Right kidney (tissue), 9 donors: Measurements from ENCODE around the gene OR7C1.
"Not testable (repeated sequence)": the region's sequence is repeated elsewhere in the genome, so short reads cannot be mapped to it uniquely, and the experiment has no call there.

ENCODE experiments used
- DNase-seq: peaks from one replicate; pipeline ENCODE4 v3.0.0-alpha.2; 2016
- long read RNA-seq, 8 donors: transcript quantifications; one replicate each; lab custom pipeline, GENCODE V29; 2026

OR7C1 gene
- long read RNA-seq, donor 1 = 0 reads
- long read RNA-seq, donor 2 = 0 reads
- long read RNA-seq, donor 3 = 0 reads
- long read RNA-seq, donor 4 = 0 reads
- long read RNA-seq, donor 5 = 0 reads
- long read RNA-seq, donor 6 = 0 reads
- long read RNA-seq, donor 7 = 0 reads
- long read RNA-seq, donor 8 = 0 reads

DNA sequence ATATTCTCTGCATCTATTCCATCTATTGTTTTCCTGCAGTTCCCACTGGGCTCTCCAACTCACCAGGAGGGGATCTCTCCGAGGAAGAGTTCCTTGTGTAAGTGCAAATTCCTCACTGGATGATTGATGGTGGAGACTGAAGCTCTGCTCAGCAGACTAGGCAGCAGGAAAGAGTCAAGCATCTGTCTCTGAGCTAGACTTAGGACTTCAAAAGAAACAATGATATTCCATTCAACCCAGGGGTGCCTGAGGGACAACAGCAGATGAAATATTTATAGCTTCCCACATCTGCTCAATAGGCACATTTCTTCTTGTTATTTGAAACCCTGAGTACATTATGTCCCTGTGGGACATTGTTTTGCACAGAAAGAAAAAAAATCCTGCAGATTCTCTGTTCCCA lies at the start of gene OR7C1, which contains the start of gene OR7A5:
OR7C1 (minus strand) TSS at position 175 of the 400 bp plus-strand sequence. CDS start 35,049 bp downstream, outside the sequence.
OR7A5 (minus strand) TSS at position 175 of the 400 bp plus-strand sequence. CDS start 6,944 bp downstream, outside the sequence.
- peak; percentile 5 for DNase-seq

DNA sequence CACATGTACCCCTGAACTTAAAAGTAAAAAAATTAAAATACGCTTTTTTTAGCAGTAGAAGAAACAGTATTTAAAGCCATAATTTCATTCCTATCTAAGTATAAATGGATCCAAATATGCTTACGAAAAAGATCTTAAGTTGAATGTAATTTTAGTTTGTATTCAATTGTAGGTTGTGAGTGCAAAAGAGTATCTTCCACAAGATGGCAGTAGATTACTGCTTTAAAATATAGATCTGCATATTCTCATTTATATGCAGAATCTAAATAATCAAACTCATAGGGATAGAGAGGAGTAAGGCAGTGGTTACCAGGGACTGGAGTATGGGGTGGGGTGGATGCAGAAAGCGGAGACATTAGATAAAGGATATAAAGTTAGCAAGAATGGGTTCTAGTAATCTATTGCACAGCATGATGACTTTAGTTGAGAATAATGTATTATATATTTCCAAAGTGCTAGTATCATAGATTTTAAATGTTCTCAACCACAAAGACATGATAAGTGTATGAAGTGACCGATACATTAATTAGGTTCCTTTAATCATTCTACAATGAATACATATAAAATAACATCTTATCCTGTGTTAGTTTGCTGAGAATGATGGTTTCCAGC lies 36.7 kb upstream of the OR7C1 start:
- no peak for DNase-seq

DNA sequence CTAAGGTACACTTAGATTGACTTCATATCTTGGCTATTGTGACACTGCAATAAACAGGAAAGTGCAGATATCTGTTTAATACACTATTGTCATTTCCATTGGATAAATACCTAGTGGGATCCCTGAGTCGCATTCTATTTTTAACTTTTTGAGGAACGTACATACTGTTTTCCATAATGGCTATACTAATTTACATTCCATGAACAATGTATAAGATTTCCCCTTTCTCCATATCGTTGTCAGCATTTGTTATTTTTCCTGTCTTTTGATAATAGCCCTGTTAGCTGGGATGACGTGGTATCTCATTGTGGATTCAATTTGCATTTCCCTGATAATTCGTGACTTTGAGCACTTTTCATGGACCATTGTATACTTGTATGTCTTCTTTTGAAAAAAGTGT lies 33.5 kb upstream of the OR7C1 start:
- no peak for DNase-seq

DNA sequence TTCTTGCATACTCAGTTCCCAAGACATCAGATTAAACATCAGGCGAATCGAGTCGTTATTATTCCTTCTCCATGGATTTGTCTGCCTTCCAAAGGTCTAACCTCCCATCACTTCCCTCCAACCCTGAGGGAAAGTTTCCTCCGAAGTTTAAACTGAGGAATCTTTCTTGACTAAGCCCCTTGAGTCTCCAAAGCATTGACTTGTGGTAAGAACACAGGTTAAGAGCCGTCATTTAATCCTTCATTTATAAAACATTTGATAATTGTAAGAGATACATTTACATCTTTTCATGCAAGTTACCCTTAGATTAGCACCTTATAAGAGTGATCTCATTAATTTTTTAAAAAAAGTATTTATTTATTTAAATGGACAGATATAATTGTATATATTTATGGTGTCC lies 13.8 kb upstream of the OR7C1 start, which contains the start of gene OR7A10:
OR7A10 (minus strand) TSS at position 101 of the 400 bp plus-strand sequence. CDS start 7,045 bp downstream, outside the sequence.
- no peak for DNase-seq

DNA sequence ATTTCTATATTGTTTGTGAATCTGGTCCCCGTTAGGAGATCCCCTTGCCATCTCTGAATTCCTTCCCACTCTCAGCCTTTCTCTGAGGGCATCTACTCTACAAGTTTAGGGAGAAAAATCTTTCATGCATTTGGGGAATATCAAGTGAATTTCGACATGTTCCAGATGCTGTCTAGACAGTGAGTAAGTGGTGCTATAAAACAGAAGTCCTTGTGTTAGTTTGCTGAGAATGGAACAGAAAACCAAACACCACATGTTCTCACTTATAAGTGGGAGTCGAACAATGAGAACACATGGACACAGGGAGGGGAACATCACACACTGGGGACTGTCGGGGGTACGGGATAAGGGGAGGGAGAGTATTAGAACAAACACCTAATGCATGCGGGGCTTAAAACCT lies 8.6 kb upstream of the OR7C1 start:
- DNase-seq = no peak

DNA sequence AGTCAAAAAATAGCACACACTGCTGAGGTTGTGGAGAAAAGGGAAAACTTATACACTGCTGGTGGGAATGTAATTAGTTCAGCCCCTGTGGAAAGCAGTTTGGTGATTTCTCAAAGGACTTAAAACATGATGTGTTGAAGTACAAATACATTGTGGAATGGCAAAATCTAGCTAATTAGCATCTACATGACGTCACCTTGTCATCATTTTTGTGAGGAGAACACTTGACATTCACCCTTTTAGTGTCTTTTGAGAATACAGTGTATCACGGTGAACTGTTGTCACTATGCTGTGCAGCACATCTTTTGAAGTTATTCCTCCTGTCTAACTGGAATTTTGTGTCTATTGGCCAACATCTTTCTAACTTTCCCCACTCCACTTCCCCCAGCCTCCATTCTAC lies 8.2 kb upstream of the OR7C1 start:
- DNase-seq = no peak

DNA sequence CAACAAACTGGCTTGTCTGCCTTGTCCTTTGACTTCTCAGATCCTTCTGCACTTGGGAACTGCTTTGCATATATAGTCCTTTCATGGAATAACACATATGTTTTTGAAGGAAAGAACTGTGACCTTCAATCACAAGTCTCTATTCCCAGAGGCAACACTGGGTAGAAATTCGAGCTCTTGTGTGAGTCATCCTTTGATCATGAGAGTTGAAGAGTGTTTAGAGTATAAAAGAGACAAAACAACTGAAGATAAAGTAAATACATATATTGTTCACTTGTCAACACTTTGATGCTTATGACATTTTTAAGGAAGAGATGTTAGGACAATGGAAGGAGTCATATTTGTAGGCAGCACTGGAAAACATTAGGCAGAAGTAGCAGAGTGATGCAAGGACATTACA lies 5.2 kb upstream of the OR7C1 start:
- DNase-seq = no peak

DNA sequence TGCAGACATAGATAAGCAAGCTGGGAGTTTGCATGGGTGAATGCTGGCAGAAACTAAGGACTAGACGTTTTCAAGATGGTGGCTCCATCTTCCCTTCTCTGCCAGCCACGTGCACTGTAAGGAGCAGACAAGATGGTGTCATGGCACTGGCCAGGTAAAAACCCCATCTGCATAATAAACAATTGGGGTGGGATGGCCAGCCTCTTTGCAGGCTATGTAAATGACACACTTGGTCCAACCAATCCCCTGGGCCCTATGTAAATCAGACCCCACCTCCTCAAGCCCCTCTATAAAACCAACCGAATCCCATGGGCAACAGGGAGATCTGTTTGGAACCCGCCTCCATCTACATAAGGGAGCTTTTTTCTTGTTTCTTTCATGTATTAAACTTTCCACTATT lies 2.4 kb upstream of the OR7C1 start:
- no peak for DNase-seq

DNA sequence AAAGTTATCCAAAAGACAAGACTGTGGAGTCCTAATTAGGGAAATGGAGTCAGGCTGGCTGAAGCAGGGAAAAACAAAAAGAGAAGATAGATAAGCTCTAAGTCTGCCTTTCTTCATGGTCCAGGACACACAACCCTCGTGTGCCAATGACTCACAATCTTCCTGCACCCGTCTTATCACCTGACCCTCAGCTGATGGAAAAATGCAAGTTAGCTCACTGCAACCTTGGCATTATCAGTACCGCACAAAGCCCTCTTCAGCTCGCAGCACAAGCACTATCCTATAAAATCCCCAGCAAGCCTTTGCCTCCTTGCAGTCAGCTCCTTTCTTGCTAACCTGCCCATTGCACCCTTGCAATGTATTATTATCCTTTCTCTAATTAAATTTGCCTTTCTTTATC lies 4.3 kb downstream of the OR7C1 start:
- no peak for DNase-seq

DNA sequence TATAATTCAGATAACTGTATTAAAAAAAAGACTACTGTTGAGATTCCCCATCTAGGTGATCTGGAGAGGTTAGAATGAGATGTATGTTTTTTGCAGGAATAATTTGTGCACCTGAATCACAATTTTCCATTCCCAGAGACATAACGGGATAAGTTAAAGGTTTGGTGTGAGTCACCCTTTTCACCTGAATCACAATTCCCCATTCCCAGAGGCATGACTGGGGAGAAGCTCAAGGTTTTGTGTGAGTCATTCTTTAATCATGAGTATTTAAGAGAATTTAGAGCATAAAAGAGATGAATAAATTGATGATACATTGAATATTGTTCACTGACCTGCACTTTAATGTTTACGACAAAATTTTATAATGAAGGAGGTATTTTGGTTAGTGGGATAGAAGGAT lies 9.0 kb downstream of the OR7C1 start:
- DNase-seq = no peak

DNA sequence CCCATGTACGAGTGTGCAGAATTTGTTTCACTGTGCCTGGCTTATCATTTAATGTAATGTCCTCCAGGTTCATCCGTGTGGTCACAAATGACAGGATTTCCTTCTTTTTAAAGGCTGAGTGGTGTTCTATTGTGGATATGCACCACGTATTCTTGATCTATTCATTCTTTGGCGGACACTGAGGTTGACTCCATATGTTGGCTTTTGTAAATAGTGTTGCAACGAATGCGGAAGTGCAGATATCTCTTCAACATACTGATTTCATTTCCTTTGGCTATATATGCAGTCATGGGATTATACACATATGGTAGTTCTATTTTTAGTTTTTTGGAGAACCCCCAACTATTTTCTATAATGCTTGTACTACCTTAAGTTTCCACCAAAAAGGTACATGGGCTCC lies 13.0 kb downstream of the OR7C1 start:
- no peak for DNase-seq

DNA sequence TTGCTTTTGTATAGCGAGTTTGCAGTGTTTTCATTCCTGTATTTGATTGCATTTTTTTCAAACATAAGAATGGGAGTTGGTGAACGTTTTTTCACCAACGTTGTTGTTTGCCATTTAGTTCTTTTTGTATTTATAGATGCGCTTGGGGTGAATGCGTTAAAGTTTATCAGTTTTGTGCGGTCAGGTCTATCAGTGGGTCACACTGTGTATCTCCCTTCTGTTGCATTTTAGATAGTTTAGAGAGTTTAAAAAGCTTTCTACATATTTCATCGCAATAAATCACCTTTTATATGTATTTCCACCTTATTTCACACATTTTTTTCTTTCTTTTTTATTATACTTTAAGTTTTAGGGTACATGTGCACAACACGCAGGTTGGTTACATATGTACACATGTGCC lies 16.4 kb downstream of the OR7C1 start:
- no peak for DNase-seq

DNA sequence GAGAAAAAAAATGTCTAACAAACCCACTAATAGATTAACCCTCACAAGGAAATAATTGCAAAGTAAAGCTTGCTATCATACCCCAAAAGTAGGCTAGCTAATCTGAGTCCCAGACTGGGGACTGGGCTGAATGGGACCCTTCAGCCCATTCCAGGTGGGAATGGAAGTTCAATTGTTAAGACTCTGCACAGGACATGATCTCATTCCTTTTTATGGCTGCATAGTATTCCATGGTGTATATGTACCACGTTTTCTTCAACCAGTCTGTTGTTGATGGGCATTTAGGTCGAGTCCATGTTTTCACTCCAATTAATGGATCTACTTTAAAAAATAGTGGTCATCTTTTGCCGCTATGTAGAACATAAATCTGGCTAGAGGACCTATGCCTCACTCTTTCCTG lies 17.9 kb downstream of the OR7C1 start:
- no peak for DNase-seq

DNA sequence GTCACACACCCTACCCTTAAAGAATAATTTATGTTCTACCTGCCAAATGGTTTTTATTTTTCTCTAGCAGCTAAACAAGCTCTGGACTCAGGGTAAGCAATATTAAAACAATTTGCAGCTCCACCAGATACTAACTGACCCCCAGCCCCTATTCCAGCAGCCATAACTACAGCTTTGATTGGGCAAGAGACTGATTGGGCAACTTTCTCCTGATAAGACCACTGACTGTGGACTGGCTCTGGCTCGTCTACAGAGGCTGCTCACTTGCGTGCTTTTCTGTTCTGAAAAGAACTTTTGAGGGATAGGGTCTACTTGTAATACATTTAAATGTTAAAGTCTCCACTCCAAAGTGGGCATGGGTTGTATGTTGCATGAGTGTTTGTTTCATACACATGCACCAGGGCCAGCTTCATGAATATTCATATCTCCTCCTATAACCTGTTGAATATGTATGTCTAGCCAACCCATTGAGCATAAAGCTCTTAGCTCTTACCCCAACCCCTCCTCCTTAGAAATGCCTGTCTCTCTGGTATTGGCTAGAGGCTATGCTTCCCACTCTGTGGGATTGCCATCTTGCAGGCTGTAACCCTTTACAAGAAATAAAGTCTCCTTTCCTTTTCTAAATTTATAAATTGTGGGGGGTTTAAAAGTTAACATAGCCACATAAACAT lies 19.9 kb downstream of the OR7C1 start:
- no peak for DNase-seq

DNA sequence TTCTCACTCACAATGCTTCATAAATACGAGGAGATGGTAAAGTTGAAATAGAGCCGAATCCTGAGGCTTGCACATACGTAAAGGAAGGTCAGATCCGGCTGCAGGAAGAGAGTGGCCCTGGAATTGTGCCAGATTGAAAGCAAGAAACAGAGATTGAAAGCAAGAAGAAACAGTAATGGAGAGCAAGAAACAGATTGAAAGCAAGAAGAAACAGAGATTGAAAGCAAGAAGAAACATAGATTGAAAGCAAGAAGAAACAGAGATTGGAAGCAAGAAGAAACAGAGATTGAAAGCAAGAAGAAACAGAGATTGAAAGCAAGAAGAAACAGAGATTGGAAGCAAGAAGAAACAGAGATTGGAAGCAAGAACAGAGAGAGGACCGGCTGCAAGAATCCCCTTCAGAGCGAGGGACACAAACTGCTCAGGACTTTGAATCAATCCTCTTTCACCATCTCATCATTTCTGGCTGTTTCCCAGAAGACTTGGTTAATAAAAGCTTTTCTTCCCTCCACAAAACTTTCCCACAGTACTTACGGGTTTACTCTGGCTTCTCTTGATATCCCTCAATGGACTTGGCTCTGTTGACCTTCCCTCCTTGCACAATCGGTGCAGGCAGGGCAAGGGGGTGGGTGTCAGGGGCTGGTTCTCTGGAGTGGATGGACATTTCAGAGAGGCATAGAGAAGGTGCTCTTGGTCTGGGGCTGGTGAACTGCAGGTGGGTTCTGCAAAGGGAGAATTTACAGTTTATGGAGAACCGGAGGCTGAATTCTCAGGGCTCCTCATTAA lies 25.5 kb downstream of the OR7C1 start:
- DNase-seq = no peak

DNA sequence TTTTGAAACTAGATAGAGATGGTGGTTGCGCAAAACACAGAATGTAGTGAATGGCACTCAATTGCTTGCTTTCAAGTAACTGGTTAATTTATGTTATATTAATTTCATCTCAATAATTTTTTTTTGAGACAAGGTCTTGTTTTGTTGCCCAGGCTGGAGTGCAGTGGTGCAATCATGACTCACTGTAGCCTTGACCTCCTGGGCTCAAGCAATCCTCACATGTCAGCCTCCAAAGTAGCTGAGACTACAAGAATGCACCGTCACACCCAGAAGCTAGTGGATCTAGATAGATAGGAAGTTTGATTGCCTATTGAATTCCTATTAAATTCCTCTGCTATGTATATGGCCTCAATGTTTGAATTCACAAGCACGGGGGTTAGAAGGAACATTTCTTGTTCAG lies 30.2 kb downstream of the OR7C1 start:
- DNase-seq = no peak

DNA sequence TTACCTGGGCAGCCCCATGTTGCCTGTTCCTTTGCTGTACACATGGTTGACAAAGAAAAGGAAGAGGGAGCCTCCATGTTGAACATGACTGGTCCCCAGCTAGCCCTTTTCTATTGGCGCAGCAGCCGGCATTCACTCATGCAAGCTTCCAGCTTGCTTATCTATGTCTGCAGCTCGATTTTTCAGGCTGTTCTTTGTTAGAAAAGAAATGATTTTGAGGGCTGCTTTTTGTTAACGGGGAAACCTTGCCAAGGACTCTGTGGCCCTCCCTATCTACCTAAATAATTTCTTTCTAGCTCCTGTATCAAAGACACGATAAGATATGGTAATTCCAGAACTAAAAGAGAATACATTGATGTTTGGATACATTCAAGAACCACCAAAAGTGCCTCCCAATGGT lies 36.2 kb downstream of the OR7C1 start:
- no peak for DNase-seq

DNA sequence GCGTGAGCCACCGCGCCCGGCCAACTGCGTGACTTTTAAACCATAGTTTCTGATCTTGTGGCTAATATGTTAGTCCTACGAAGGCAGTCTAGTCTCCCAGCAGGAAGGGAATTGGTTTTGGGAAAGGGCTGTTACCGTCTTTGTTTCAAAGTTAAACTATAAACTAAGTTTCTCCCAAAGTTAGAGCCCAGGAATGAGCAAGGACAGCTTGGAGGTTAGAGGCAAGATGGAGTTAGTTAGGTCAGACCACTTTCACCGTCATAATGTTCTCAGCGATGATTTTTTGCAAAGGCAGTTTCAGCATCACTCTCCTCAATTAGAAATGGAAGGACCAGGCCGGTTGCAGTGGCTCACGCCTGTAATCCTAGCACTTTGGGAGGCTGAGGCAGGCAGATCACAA lies 39.0 kb downstream of the OR7C1 start:
- DNase-seq = no peak

DNA sequence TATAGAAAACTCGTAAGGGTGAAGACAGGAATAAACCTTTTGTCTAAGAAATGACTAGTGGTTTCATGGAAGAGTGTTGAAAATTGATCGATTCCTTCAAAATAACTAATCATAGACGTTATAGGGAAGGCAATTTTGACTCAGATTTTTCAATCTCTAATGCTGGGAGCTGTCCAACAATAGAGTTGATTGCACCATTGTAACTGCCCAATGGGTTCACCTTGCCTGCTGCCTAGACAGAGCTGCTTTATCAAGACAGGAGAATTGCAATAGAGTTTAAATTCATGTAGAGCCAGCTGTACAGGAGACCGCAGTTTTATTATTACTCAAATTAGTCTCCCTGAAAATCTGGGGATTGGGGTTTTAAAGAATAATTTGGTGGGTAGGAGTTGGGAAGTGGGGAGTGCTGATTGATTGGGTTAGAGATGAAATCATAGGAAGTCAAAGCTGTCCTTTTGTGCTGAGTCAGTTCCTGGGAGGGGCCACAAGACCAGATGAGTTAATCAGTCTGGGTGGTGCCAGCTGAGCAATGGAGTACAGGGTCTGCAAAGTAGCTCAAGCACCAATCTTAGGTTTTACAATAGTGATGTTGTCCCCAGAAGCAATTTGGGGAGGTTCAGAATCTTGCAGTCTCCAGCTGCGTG lies 39.8 kb downstream of the OR7C1 start:
- no peak for DNase-seq

DNA sequence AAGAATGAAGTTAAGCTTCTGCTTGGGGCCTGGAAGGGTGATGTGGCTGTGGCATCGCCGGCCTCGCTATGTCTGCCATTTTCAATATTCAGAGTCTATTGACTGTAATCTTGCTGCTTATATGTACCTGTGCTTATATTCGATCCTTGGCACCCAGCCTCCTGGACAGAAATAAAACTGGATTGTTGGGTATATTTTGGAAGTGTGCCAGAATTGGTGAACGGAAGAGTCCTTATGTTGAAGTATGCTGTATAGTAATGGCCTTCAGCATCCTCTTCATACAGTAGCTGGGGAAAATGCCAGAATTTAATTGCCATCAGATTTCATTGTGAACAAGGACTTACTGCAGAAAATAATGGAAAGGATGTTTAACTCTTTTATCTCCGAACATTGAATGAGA lies 42.7 kb downstream of the OR7C1 start:
- DNase-seq = not testable (repeated sequence)

DNA sequence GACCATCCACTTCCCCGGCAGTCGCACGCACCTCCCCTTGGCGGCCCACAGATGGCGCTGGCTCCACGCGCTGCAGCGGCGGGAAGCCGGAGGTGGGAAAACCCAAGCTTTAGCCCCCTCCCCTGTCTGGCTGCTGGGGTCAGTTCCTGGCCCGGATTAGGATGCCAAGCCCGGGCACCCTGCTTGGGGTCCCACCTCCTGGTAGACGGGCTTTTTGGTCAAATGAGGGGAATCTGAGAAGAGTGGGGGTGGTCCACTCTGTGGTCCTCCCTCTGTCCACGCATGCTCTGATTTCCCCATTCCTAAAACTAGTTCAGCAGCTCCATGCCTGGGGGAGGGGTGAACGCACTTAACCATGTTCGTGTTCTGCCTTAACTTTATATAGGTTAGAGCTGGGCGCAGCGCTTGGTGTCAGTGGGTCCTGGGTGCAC lies 48.5 kb downstream of the OR7C1 start:
- peak; percentile 52 for DNase-seq

DNA sequence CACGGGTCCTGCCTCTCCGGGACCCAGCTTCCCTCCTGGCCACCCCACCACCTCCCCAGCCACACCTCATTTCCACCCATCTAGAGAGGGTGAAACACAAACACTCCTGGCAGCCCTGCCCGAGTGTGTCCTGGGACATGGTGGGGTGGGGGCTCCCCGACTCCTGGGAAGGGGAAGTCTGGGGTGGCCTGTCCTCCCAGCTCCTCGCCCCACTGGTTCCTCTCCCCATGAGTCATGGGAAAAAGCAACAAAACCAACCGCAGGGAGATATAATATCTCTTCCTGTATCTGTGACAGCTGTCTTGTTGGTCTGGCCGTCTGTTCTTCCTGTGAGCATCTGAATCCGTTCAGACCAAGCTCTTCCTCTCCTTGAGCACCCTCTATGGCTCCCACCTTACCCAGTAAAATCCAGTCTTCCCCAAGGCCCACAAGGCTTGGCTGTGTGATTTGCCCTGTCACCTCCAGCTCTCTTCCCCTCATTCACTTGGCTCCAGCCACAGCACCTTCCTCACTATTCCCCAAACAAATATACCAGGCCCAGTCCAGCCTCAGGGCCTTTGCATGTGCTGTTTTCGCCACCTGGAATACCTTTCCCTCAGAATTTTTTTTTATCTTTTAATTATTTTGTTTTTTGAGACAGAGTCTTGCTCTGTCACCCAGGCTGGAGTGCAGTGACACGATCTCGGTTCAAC lies 49.7 kb downstream of the OR7C1 start:
- DNase-seq = not testable (repeated sequence)
